Keratinocyte (primary cell): ENCODE results near the gene CALY. TPM values are rescaled to one million over a fixed set of nuclear protein-coding genes. Genes with fewer than 3 reads are reported as not detected.

Experiments used
- DNase-seq: peaks from one replicate; pipeline ENCODE4 v3.0.0-alpha.2; 2011; ENCODE audit warnings: low read depth, missing footprints, low spot score
- FAIRE-seq: peaks from 2 replicates; lab custom pipeline; 2011; peaks lifted over from hg19 to GRCh38; lab: Jason Lieb, UNC
- H2AFZ ChIP-seq: 2 replicates; pipeline ENCODE4 v1.6.0; 2012; ENCODE audit warnings: low read length, control low read depth, inconsistent platforms; ENCODE audit not compliant: control insufficient read depth
- H3K27ac ChIP-seq: 2 replicates; pipeline ENCODE4 v1.5.1; 2011; ENCODE audit warnings: low read length; ENCODE audit not compliant: control insufficient read depth, insufficient read depth
- H3K27me3 ChIP-seq: 3 replicates; pipeline ENCODE4 v1.6.0; 2011; ENCODE audit warnings: low read length; ENCODE audit not compliant: control insufficient read depth, insufficient read depth; ENCODE audit errors: extremely low read depth
- H3K36me3 ChIP-seq, 2 experiments: 2 replicates in 1 of 2; 3 replicates in 1 of 2; pipeline ENCODE4 v1.5.1; 2011; ENCODE audit warnings: low read length in 2 of 2, mild to moderate bottlenecking in 1 of 2; ENCODE audit not compliant: control insufficient read depth in 2 of 2, insufficient read depth in 2 of 2; ENCODE audit errors: extremely low read depth in 1 of 2
- H3K4me1 ChIP-seq: 3 replicates; pipeline ENCODE4 v1.5.1; 2011; ENCODE audit warnings: low read length; ENCODE audit not compliant: control insufficient read depth, insufficient read depth; ENCODE audit errors: extremely low read depth
- H3K4me2 ChIP-seq: 3 replicates; pipeline ENCODE4 v1.6.0; 2011; ENCODE audit warnings: low read depth, low read length; ENCODE audit not compliant: control insufficient read depth, insufficient read depth; ENCODE audit errors: extremely low read depth
- H3K4me3 ChIP-seq, 3 experiments: fragments of 200-600 bp in 1 of 3; sonication (generic) in 1 of 3; 2 replicates in 2 of 3; 3 replicates in 1 of 3; pipeline ENCODE4 v1.5.1; 2011 to 2016; ENCODE audit warnings: low read length in 3 of 3, mild to moderate bottlenecking in 3 of 3, control low read depth in 2 of 3, inconsistent platforms in 1 of 3, low read depth in 1 of 3, mixed read lengths in 1 of 3, mixed run types in 1 of 3, moderate library complexity in 1 of 3; ENCODE audit not compliant: control insufficient read depth in 2 of 3, insufficient read depth in 2 of 3; ENCODE audit errors: extremely low read depth in 1 of 3
- H3K79me2 ChIP-seq: 2 replicates; pipeline ENCODE4 v1.6.0; 2012; ENCODE audit warnings: low read length; ENCODE audit not compliant: control insufficient read depth, insufficient read depth
- H3K9ac ChIP-seq: 3 replicates; pipeline ENCODE4 v1.6.0; 2011; ENCODE audit warnings: low read length; ENCODE audit not compliant: control insufficient read depth, insufficient read depth; ENCODE audit errors: extremely low read depth
- H3K9me1 ChIP-seq: 3 replicates; pipeline ENCODE4 v1.6.0; 2011; ENCODE audit warnings: low read length; ENCODE audit not compliant: control insufficient read depth, insufficient read depth; ENCODE audit errors: extremely low read depth
- H3K9me3 ChIP-seq: 2 replicates; pipeline ENCODE4 v1.5.1; 2012; ENCODE audit warnings: low read depth, low read length; ENCODE audit not compliant: control insufficient read depth
- H4K20me1 ChIP-seq: 3 replicates; pipeline ENCODE4 v1.6.0; 2011; ENCODE audit warnings: low read length; ENCODE audit not compliant: control insufficient read depth, insufficient read depth; ENCODE audit errors: extremely low read depth
- CTCF ChIP-seq, 3 experiments: IDR thresholded peaks in 1 of 3; conservative IDR thresholded peaks in 1 of 3; optimal IDR thresholded peaks in 1 of 3; 2 replicates in 2 of 3; 3 replicates in 1 of 3; pipeline versions ENCODE3 to v1.5.1; 2011; ENCODE audit warnings: low read length in 3 of 3, mild to moderate bottlenecking in 3 of 3, moderate library complexity in 2 of 3, control low read depth in 1 of 3, inconsistent platforms in 1 of 3; ENCODE audit not compliant: insufficient read depth in 2 of 3; ENCODE audit errors: extremely low read depth in 1 of 3
- EZH2 ChIP-seq: IDR thresholded peaks from one replicate; pipeline ENCODE4 v1.6.1; 2012; ENCODE audit warnings: inconsistent platforms, mild to moderate bottlenecking, low read length, moderate library complexity
- dilution Hi-C: fragments of 300-500 bp; cut with MboI; formaldehyde crosslinking; loops from one replicate; pipeline ENCODE4 v1.7.0; 2020; ENCODE audit warnings: low sequenced_read_pairs; ENCODE audit not compliant: extremely low pct_ligation_motif_present
- polyA plus RNA-seq, 5 experiments: library from polyadenylated mRNA; depleted of rRNA in 3 of 5; stranded (reverse) in 3 of 5; stranded (forward) in 1 of 5; unstranded in 1 of 5; fragments of >200 nt; gene quantifications; 1 replicate in 1 of 5; 2 replicates in 3 of 5; 3 replicates in 1 of 5; pipeline versions ENCODE4 v1.2.1 to v1.2.3, GENCODE V29; 2011 to 2012; ENCODE audit warnings: missing spikeins in 2 of 5, low read depth in 1 of 5, low replicate concordance in 1 of 5

Gene CALY
- polyA plus RNA-seq, 1 donor (not counting 4 experiments of a cell fraction or from before 2014, with no cell fraction given), result not detected

DNA sequence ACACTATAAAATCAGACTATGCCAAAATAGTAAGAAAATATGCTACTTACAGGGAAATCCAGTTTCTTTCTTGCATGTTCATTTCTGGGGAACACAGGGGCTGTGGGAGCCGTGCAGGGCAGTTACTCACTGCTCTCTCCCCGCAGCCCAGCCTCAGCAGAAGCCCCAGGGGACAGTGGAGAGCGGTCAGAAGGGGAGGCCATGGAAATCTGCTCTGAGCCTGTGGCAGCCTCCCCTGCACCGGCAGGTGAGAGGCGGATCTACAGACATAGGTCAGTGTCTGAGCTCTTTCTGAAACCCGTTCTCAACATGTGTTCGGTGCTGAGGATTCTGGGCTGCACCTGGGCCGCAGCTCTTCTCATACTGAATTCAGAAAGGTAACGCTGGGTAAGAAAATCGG lies 25.1 kb downstream of the CALY start:
- Histone ChIP-seq H3K27ac (no peak overlapping the region), H3K9me1 (no peaks in the 10 kb centered on the region), H3K4me3 (no peak overlapping the region), H3K4me2 (no peak overlapping the region), H3K27me3 (no peaks in the 10 kb centered on the region), H3K79me2 (peaks cover 18% of the 10 kb centered on the region), H3K36me3 (peaks cover 12 to 13% of the 10 kb centered on the region in 2 experiments), H3K4me1 (peaks cover 9% of the 10 kb centered on the region), H3K9me3 (no peaks in the 10 kb centered on the region), H3K9ac (no peak overlapping the region), H2AFZ (no peak overlapping the region), H4K20me1 (no peaks in the 10 kb centered on the region)
- DNase-seq, result no peak
- no peak for FAIRE-seq
- dilution Hi-C loops, result no loop called here
- no peak for TF ChIP-seq EZH2
- TF ChIP-seq CTCF (optimal IDR thresholded peaks at IDR 0.05 in 1 of 3, IDR thresholded peaks at IDR 0.05 in 1 of 3, conservative IDR thresholded peaks at IDR 0.05 in 1 of 3; ENCODE audit: extremely low read depth in 1 of 3, insufficient read depth in 2 of 3, low read length in 3 of 3), result no peak

GRCh38 chr10:133310789-133311188 lies 25.9 kb downstream of the CALY start:
- peaks cover 14% of the 10 kb centered on the region in 2 experiments for H3K36me3 ChIP-seq
- H3K4me3 ChIP-seq, result no peak overlapping the region
- H3K27me3 ChIP-seq, result no peaks in the 10 kb centered on the region
- no peaks in the 10 kb centered on the region for H3K9me3 ChIP-seq
- no peak overlapping the region for H3K9ac ChIP-seq
- peaks cover 26% of the 10 kb centered on the region for H3K79me2 ChIP-seq
- H4K20me1 ChIP-seq, result peaks cover 1% of the 10 kb centered on the region
- no peak for FAIRE-seq
- no peak overlapping the region for H2AFZ ChIP-seq
- dilution Hi-C loops, result no loop called here
- H3K9me1 ChIP-seq, result peaks cover 2% of the 10 kb centered on the region
- no peak for TF ChIP-seq CTCF (optimal IDR thresholded peaks at IDR 0.05 in 1 of 3, IDR thresholded peaks at IDR 0.05 in 1 of 3, conservative IDR thresholded peaks at IDR 0.05 in 1 of 3; ENCODE audit: extremely low read depth in 1 of 3, insufficient read depth in 2 of 3, low read length in 3 of 3)
- no peak for TF ChIP-seq EZH2
- no peak for DNase-seq
- peaks cover 9% of the 10 kb centered on the region for H3K4me1 ChIP-seq
- no peak overlapping the region for H3K4me2 ChIP-seq
- H3K27ac ChIP-seq, result no peak overlapping the region
